Activated naive CD8-positive, alpha-beta T cell treated with anti-CD3 and anti-CD28 coated beads, Interleukin-2, amount 10 ng/mL, durations not matched to agents 7 days and 5 days (primary cell): ENCODE data around the gene CDC20B. TPM values are rescaled to one million over a fixed set of nuclear protein-coding genes. Genes with fewer than 3 reads are reported as not detected.
"Not testable (repeated sequence)": the region's sequence is repeated elsewhere in the genome, so short reads cannot be mapped to it uniquely, and the experiment has no call there.

Experiments used
- ATAC-seq: fragments of 150-1000 bp; cut with Tn5 transposase; one replicate; pipeline ENCODE4 v1.10.0; 2021; ENCODE audit warnings: low read depth, moderate library complexity
- POLR2A ChIA-PET: fragments of 350-600 bp; sonication (Branson Sonifier 250); formaldehyde crosslinking; loops from one replicate; lab custom pipeline; 2021; ENCODE audit warnings: antibody characterized with exemption; lab: Charles Lee
- DNase-seq: peaks from one replicate; pipeline ENCODE4 v3.0.0; 2021
- H3K27ac Mint-ChIP-seq: one replicate; pipeline ENCODE4 v1.8.0; 2022; ENCODE audit warnings: mild to moderate bottlenecking, mixed read lengths
- H3K27me3 Mint-ChIP-seq: one replicate; pipeline ENCODE4 v1.8.0; 2022; ENCODE audit warnings: mild to moderate bottlenecking, moderate library complexity, mixed read lengths
- H3K36me3 Mint-ChIP-seq: one replicate; pipeline ENCODE4 v1.8.0; 2021; ENCODE audit warnings: mild to moderate bottlenecking, mixed read lengths
- H3K4me1 Mint-ChIP-seq: one replicate; pipeline ENCODE4 v1.8.0; 2021; ENCODE audit warnings: mixed read lengths
- H3K4me3 Mint-ChIP-seq: one replicate; pipeline ENCODE4 v1.8.0; 2022; ENCODE audit warnings: mild to moderate bottlenecking, moderate library complexity, mixed read lengths
- H3K9me3 Mint-ChIP-seq: one replicate; pipeline ENCODE4 v1.8.0; 2021; ENCODE audit warnings: mixed read lengths
- total RNA-seq, 2 experiments: library from RNA; stranded (reverse); gene quantifications; one replicate each; pipeline ENCODE4 v1.2.3, GENCODE V29; 2021

The CDC20B gene
- total RNA-seq, 2 experiments from 2014 or later, result 0.28 to 0.48 TPM

DNA sequence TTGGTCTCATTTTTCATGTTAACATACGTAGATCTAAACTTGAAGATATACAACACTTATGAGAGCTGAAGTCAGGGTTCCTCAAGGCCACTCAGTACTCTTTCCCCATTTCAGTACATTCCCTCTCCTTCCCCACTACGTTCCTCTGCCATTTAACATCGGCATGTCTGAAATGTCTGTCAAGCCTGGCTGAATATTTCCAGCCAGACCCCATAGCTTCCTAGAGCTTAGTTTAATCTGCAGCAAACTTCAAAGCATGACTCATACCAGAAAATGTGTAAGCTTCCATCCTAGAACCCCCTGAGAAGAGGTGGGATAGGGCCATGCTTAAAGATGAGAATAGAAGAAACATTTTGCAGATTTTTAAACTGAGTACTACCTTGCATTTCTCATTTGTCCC lies 64.3 kb downstream of the CDC20B start:
- H3K9me3 Mint-ChIP-seq, result no peaks in the 10 kb centered on the region
- H3K4me3 Mint-ChIP-seq, result peak overlapping the region; percentile 13
- peaks cover 67% of the 10 kb centered on the region for H3K36me3 Mint-ChIP-seq
- POLR2A ChIA-PET, result interaction anchor here (1.1 kb wide), 1 partner anchor 9 kb away, joined by 3 read pairs; no protein-coding TSS in a partner anchor
- no peak overlapping the region for H3K27ac Mint-ChIP-seq
- ATAC-seq, result no peak
- peaks cover 49% of the 10 kb centered on the region for H3K4me1 Mint-ChIP-seq
- DNase-seq, result no peak
- H3K27me3 Mint-ChIP-seq, result no peaks in the 10 kb centered on the region

DNA sequence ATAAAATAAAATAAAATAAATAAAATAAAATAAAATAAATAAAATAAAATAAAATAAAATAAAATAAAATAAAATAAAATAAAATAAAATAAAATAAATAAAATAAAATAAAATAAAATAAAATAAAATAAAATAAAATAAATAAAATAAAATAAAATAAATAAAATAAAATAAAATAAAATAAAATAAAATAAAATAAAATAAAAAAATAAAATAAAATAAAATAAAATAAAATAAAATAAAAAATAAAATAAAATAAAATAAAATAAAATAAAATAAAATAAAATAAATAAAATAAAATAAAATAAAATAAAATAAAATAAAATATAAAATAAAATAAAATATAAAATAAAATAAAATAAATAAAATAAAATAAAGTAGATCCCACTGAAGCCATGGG lies 67.0 kb downstream of the CDC20B start:
- Mint-ChIP-seq H3K4me1 (peaks cover 49% of the 10 kb centered on the region), H3K36me3 (peaks cover 58% of the 10 kb centered on the region), H3K4me3 (peak overlapping the region; percentile 45)
- not testable (repeated sequence) for H3K27ac Mint-ChIP-seq, H3K9me3 Mint-ChIP-seq, DNase-seq, ATAC-seq, H3K27me3 Mint-ChIP-seq
- POLR2A ChIA-PET, result interaction anchor here (2.0 to 2.5 kb wide), 2 partner anchors 28 to 44 kb away, joined by 6 to 14 read pairs; no protein-coding TSS in a partner anchor

DNA sequence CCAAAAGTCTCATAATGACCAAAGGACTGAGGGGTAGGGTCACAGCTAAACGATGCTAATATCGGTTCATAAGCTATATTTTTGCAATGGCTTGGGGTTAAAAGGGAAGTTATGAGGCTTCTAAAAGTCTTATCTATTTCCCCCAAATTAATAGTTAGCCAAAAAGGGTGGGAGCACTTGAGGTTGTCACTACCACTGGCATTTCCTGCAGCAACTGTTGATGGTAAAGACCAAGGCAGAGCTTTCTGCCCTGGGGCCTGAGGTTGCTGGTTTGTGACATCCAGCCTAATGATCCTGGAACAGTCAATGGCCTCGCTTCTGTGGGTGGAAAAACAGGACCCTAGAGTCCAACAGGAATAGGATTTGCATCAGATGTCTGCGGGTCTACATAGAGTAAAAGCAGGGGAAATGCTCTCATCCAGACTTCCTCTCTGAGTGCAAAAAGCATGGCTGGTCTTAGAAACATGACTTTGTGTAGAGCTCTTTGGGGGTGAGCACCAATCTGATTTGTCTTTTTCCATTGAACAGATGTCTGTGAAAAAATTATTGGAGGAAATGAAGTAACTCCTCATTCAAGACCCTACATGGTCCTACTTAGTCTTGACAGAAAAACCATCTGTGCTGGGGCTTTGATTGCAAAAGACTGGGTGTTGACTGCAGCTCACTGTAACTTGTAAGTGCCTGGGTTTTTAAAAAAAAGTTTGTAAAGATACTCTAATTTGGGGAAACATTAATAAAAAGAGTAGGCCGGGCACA lies 67.9 kb downstream of the CDC20B start:
- H3K4me3 Mint-ChIP-seq, result peak overlapping the region; percentile 80
- peaks cover 7% of the 10 kb centered on the region for H3K9me3 Mint-ChIP-seq
- POLR2A ChIA-PET, result interaction anchor here (0.6 to 2.5 kb wide), 8 partner anchors 12 to 161 kb away, joined by 3 to 14 read pairs (median 4); no protein-coding TSS in a partner anchor
- H3K27me3 Mint-ChIP-seq, result no peaks in the 10 kb centered on the region
- peak overlapping the region; percentile 88 for H3K27ac Mint-ChIP-seq
- H3K36me3 Mint-ChIP-seq, result peaks cover 60% of the 10 kb centered on the region
- ATAC-seq (no peak), DNase-seq (no peak)
- peaks cover 56% of the 10 kb centered on the region for H3K4me1 Mint-ChIP-seq

DNA sequence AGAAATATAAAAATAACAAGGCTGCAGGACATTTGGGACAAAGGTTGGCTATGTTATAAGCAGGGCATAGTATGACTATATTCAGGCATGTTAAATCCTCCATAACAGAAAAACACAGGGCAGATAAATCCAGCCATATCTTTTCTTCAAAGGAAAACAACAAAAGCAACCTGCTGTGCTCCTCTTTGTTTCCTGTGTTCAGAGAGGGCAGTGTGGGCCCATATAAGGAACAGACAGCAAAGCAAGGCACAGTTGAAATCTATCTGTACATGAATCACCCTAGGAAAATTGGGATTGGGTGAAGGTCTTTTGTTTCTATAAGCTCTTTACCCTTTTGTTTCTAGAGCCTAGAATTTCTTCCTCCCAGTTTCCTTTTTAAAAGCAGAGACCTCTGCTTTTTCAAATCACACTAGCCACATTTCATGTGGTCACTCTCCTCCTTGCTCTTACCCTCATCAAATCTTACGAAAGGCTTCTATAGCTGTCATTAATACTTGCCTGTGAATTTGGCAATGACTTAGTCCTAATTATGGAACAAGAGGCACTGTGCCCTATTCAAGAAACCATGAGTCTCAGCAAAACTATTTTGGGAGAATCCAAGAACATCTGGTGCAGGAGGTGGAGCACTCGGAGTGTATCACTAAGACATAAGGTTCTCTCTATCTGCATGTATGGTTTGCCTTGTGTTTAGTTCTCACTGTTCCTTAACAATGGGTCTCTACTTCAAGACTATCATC lies 68.8 kb downstream of the CDC20B start:
- H3K9me3 Mint-ChIP-seq, result peaks cover 12% of the 10 kb centered on the region
- DNase-seq (no peak), ATAC-seq (peak; percentile 32)
- H3K4me3 Mint-ChIP-seq, result peak overlapping the region; percentile 80
- H3K27me3 Mint-ChIP-seq, result no peaks in the 10 kb centered on the region
- POLR2A ChIA-PET, result interaction anchor here (0.6 to 2.8 kb wide), 11 partner anchors 9 to 71 kb away, joined by 3 to 27 read pairs (median 5); no protein-coding TSS in a partner anchor
- H3K36me3 Mint-ChIP-seq, result peaks cover 62% of the 10 kb centered on the region
- peaks cover 58% of the 10 kb centered on the region for H3K4me1 Mint-ChIP-seq
- peak overlapping the region; percentile 88 for H3K27ac Mint-ChIP-seq

DNA sequence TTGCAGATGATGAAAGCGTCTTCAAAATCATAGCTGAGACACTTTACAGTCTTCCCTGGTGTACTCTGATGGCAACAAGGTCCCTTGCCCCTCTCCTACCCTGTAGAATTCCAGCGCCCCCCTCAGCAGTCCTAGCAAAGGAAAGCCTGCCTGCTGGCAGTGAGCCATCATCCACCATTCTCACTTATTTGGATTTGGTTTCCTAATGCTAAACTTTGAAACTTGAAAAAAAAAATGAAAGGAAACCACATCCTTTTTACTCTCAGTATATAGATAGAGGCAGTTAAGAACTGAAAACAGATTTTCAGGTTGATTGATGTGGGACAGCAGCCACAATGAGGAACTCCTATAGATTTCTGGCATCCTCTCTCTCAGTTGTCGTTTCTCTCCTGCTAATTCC lies 70.6 kb downstream of the CDC20B start, which contains the start of gene GZMA:
GZMA (plus strand) TSS at position 299 of the 400 bp plus-strand sequence; CDS start at position 336, 37 bp downstream.
- Mint-ChIP-seq H3K4me1 (peaks cover 71% of the 10 kb centered on the region), H3K4me3 (peak within 1 kb of the TSS; percentile 80), H3K9me3 (peaks cover 28% of the 10 kb centered on the region), H3K27me3 (no peaks in the 10 kb centered on the region), H3K36me3 (peaks cover 63% of the 10 kb centered on the region), H3K27ac (peak within 1 kb of the TSS; percentile 92)
- peak; percentile 66 for ATAC-seq
- DNase-seq, result peak; percentile 61
- POLR2A ChIA-PET, result interaction anchor here (0.6 to 2.8 kb wide), 12 partner anchors 7 to 196 kb away, joined by 3 to 27 read pairs (median 4); partner anchors contain the start of gene GZMK

DNA sequence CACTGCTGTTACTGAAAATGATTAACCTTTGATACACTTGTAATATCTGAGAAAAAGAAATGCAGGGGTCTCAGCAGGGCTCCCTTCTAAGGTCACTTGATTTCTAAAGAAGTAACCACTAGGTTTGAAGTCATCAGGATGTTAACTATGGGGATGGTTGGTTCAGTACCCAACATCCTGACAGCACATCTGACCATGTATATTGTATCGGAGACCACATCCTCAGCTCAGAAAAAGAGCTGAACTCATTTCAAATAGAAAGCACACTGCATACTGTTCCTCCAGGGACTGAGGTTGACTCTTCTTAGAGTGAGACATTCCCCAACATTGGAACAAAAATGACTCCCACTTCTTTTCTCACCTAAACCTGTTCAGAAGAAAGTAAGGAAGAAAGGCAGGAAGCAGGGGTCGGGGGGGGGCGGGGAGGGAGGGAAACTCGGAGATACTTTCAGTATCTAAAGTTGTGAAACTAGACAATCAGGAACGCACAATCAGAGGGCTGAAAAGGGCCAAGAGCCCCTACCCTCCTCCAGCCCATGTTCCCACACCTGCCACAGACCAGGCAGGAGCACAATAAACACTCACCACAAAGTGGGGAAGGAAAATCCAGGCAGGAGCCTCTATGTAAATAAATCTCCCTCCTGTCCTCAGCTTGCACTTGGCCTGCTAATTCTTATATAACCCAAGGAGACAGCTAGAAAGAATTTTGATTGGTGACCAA lies 71.3 kb downstream of the CDC20B start:
- Mint-ChIP-seq H3K4me3 (peak overlapping the region; percentile 80), H3K27ac (peak overlapping the region; percentile 92), H3K9me3 (peaks cover 28% of the 10 kb centered on the region), H3K36me3 (peaks cover 61% of the 10 kb centered on the region), H3K4me1 (peaks cover 73% of the 10 kb centered on the region), H3K27me3 (no peaks in the 10 kb centered on the region)
- peak; percentile 69 for ATAC-seq
- POLR2A ChIA-PET, result interaction anchor here (0.6 to 2.8 kb wide), 11 partner anchors 28 to 195 kb away, joined by 3 to 27 read pairs (median 4); partner anchors contain the start of gene GZMK
- peak; percentile 55 for DNase-seq

DNA sequence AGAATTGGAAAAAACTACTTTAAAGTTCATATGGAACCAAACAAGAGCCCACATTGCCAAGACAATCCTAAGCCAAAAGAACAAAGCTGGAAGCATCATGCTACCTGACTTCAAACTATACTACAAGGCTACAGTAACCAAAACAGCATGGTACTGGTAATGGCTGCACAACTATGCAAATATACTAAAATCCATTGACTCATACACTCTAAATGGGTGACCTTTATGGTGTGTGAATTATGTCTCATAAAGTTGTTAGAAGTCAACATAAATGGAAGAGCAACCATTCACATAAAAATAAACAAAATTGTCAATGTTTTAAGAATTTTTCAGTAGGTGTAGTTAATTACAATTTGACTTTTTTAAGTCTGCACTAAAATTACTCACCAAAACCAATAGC lies 71.8 kb downstream of the CDC20B start:
- peak overlapping the region; percentile 80 for H3K4me3 Mint-ChIP-seq

DNA sequence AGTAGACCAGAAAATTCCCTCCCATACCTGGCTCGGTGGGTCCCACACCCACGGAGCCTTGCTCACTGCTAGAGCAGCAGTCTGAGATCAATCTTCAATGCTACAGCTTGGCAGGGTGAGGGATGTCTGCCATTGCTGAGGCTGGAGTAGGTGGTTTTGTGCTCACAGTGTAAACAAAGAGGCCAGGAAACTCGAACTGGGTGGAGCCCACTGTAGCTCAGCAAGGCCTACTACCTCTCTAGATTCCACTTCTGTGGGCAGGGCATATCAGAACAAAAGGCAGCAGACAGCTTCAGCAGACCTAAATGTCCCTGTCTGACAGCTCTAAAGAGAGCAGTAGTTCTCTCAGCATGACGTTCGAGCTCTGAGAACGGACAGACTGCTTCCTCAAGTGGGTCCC lies 76.1 kb downstream of the CDC20B start:
- peak; percentile 69 for ATAC-seq
- H3K4me3 Mint-ChIP-seq, result peak overlapping the region; percentile 58
- H3K9me3 Mint-ChIP-seq, result peaks cover 36% of the 10 kb centered on the region
- peak overlapping the region; percentile 87 for H3K27ac Mint-ChIP-seq
- DNase-seq, result peak; percentile 50
- H3K4me1 Mint-ChIP-seq, result peaks cover 75% of the 10 kb centered on the region
- H3K27me3 Mint-ChIP-seq, result no peaks in the 10 kb centered on the region
- H3K36me3 Mint-ChIP-seq, result peaks cover 76% of the 10 kb centered on the region
- POLR2A ChIA-PET, result interaction anchor here (1.1 to 1.5 kb wide), 4 partner anchors 23 to 75 kb away, joined by 4 to 7 read pairs (median 5); no protein-coding TSS in a partner anchor

More for the DNA sequence above, 71.8 kb downstream of the CDC20B start:
- ATAC-seq, H3K27me3 Mint-ChIP-seq, DNase-seq: not testable (repeated sequence)
- H3K27ac Mint-ChIP-seq, result peak overlapping the region; percentile 92
- H3K36me3 Mint-ChIP-seq, result peaks cover 60% of the 10 kb centered on the region
- H3K4me1 Mint-ChIP-seq, result peaks cover 73% of the 10 kb centered on the region
- POLR2A ChIA-PET, result interaction anchor here (1.0 to 2.8 kb wide), 8 partner anchors 27 to 195 kb away, joined by 3 to 27 read pairs (median 4); partner anchors contain the start of gene GZMK
- peaks cover 29% of the 10 kb centered on the region for H3K9me3 Mint-ChIP-seq

DNA sequence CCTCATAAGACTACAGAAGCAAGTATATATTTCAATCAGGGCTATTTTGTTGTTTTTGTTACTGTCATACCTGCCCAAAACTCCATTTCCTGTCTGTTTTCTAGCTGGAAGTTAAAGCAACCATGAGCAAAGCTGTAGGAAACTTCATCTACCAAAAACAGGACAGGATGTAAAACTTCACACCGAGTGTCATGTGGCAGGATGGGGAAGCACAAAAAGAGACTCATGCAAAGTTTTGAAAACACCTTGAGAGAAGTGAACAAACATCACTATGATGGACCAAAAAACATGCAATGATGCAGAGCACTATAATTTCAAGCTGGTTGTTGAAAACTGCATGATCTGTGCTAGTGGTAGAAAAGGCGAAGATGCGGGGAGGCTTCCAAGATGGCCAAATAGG lies 76.8 kb downstream of the CDC20B start:
- Mint-ChIP-seq H3K27ac (peak overlapping the region; percentile 87), H3K9me3 (peaks cover 38% of the 10 kb centered on the region), H3K27me3 (no peaks in the 10 kb centered on the region), H3K4me3 (peak overlapping the region; percentile 57), H3K36me3 (peaks cover 80% of the 10 kb centered on the region), H3K4me1 (peaks cover 71% of the 10 kb centered on the region)
- DNase-seq (no peak), ATAC-seq (peak; percentile 58)
- POLR2A ChIA-PET, result interaction anchor here (1.1 to 1.6 kb wide), 5 partner anchors 22 to 74 kb away, joined by 3 to 7 read pairs (median 5); no protein-coding TSS in a partner anchor

DNA sequence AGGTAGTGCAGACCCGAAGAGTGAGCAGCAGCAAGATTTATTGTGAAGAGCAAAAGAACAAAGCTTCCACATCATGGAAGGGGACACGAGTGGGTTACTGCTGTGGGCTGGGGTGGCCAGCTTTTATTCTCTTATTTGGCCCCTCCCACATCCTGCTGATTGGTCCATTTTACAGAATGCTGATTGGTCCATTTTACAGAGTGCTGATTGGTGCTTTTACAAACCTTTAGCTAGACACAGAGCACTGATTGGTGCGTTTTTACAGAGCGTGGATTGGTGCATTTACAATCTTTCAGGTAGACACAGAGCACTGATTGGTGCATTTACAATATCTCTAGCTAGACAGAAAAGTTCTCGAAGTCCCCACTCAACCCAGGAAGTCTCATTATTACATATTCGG lies 82.0 kb downstream of the CDC20B start:
- Mint-ChIP-seq H3K4me1 (peaks cover 27% of the 10 kb centered on the region), H3K36me3 (peaks cover 59% of the 10 kb centered on the region), H3K9me3 (peaks cover 12% of the 10 kb centered on the region)
- H3K4me3 Mint-ChIP-seq, H3K27ac Mint-ChIP-seq, H3K27me3 Mint-ChIP-seq, ATAC-seq, DNase-seq: not testable (repeated sequence)
- POLR2A ChIA-PET, result interaction anchor here (0.9 to 1.2 kb wide), 2 partner anchors 17 to 42 kb away, joined by 3 read pairs; no protein-coding TSS in a partner anchor

DNA sequence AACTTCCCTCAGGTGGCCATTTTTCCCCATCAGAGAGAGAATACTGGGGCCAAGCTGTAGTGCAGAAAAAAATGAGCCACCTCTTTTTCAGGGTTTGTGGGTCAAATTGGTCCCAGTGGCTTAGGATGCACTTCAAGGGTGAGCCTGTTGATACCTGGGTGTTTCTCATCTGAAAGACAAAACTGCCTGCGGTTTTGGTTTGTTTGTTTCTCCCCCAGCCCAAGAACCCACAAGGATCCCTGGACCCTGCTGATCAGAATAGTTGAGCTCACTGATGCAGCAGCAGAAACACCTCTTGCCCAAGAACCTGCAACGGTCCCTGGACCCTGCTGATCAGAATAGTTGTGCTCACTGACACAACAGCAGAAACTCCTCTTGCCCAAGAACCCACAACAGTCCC lies 83.7 kb downstream of the CDC20B start:
- peaks cover 15% of the 10 kb centered on the region for H3K9me3 Mint-ChIP-seq
- DNase-seq, H3K27ac Mint-ChIP-seq, H3K27me3 Mint-ChIP-seq, POLR2A ChIA-PET, H3K4me3 Mint-ChIP-seq, ATAC-seq: not testable (repeated sequence)
- peaks cover 57% of the 10 kb centered on the region for H3K36me3 Mint-ChIP-seq
- H3K4me1 Mint-ChIP-seq, result peaks cover 18% of the 10 kb centered on the region

DNA sequence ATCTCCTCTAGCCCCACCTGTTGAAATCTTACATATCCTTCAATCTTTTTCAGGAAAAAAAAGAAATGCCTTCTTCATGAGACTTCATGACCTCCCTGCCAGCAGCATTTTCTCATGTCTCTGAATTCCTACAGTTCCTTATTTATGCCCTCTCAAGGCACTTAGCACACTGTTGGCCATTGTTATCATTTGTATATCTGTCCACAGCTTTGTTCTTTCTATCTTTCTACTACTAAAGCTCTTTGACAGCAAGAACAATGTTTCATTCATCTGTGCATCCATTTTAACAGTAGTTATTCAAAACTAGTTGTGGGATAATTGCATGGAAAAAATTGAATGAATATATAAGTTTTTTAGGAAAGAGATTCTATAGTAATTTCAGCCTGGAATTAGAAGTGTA lies 91.4 kb downstream of the CDC20B start:
- Mint-ChIP-seq H3K27ac (no peak overlapping the region), H3K4me1 (peaks cover 4% of the 10 kb centered on the region), H3K36me3 (peaks cover 65% of the 10 kb centered on the region), H3K9me3 (peaks cover 39% of the 10 kb centered on the region), H3K27me3 (no peaks in the 10 kb centered on the region), H3K4me3 (no peak overlapping the region)
- DNase-seq, result no peak
- no peak for ATAC-seq
- POLR2A ChIA-PET, result no interaction called here
